ENCODE measurements around the gene GPR180. TPM values are rescaled to one million over a fixed set of nuclear protein-coding genes. Genes with fewer than 3 reads are reported as not detected.

GPR180 gene
- total and polyA plus RNA-seq, 8 donors: 1.0 to 3.2 (median 2.3) TPM

- peaks cover 0 to 13% (median 0%) of the 10 kb centered on the region in 3 donors for H3K36me3 ChIP-seq
- no peaks in the 10 kb centered on the region for H3K27me3 ChIP-seq
- H3K9me3 ChIP-seq: no peaks in the 10 kb centered on the region
- no peak for FAIRE-seq
- peak in 1 of 6 donors; percentile 22 for DNase-seq
- H3K27ac ChIP-seq: peak overlapping the region; percentile 39 to 86 (median 68)
- WGBS, 2 donors: 4 to 5% methylated on average over 16 of the region's 16 CpGs
- ATAC-seq: peak; percentile 57 to 81 (median 68)
- H3K4me1 ChIP-seq: peaks cover 14 to 30% (median 25%) of the 10 kb centered on the region in 3 donors
- TF ChIP-seq CTCF (IDR thresholded peaks at IDR 0.05): no peak
- intact Hi-C loops (cut with DNase I): no loop called here
- H3K4me3 ChIP-seq: peak overlapping the region; percentile 61 to 89 (median 86)
Measured at GRCh38 chr13:94595001-94595949, 6.4 kb upstream of the GPR180 start.

- 0 to 1% methylated on average over 41 of the region's 41 CpGs for WGBS, 2 donors
- H3K27ac ChIP-seq: peak within 1 kb of the TSS; percentile 39 to 86 (median 68)
- peak within 1 kb of the TSS; percentile 61 to 89 (median 86) for H3K4me3 ChIP-seq
- intact Hi-C loops (cut with DNase I): no loop called here
- no peak for TF ChIP-seq CTCF (IDR thresholded peaks at IDR 0.05)
- no peak for FAIRE-seq
- DNase-seq: peak; percentile 88 to 94 (median 90)
- peaks cover 0 to 13% (median 0%) of the 10 kb centered on the region in 3 donors for H3K36me3 ChIP-seq
- H3K27me3 ChIP-seq: no peaks in the 10 kb centered on the region
- H3K4me1 ChIP-seq: peaks cover 14 to 25% (median 22%) of the 10 kb centered on the region in 3 donors
- no peaks in the 10 kb centered on the region for H3K9me3 ChIP-seq
- ATAC-seq: peak; percentile 98 to 99 (median 99)
Measured at GRCh38 chr13:94595950-94596574, 5.6 kb upstream of the GPR180 start, which contains the start of gene TGDS. Gene TGDS, minus strand, starts transcription at chr13:94596152. Its CDS starts 16 bp downstream, at chr13:94596136.

- peak overlapping the region in 1 of 4 donors; percentile 86 for H3K27ac ChIP-seq
- peak overlapping the region; percentile 61 to 89 (median 86) for H3K4me3 ChIP-seq
- WGBS, 2 donors: 56 to 62% methylated on average over 20 of the region's 20 CpGs
- H3K27me3 ChIP-seq: no peaks in the 10 kb centered on the region
- peaks cover 14 to 25% (median 22%) of the 10 kb centered on the region in 3 donors for H3K4me1 ChIP-seq
- no peaks in the 10 kb centered on the region for H3K9me3 ChIP-seq
- ATAC-seq: peak in 1 of 4 donors; percentile 0
- intact Hi-C loops (cut with DNase I): no loop called here
- peak in 1 of 6 donors; percentile 30 for DNase-seq
- no peak for FAIRE-seq
- H3K36me3 ChIP-seq: peaks cover 0 to 13% (median 0%) of the 10 kb centered on the region in 3 donors
- TF ChIP-seq CTCF (IDR thresholded peaks at IDR 0.05): no peak
Measured at GRCh38 chr13:94596575-94596971, 5.1 kb upstream of the GPR180 start.

- Histone ChIP-seq H3K36me3 (no peaks in the 10 kb centered on the region), H3K9me3 (no peaks in the 10 kb centered on the region), H3K27me3 (no peaks in the 10 kb centered on the region), H3K27ac (no peak overlapping the region), H3K4me3 (no peak overlapping the region), H3K4me1 (peaks cover 14 to 25% (median 22%) of the 10 kb centered on the region in 3 donors)
- intact Hi-C loops (cut with DNase I): no loop called here
- TF ChIP-seq CTCF (IDR thresholded peaks at IDR 0.05): no peak
- no peak for FAIRE-seq
- 98 to 100% methylated on average over 3 of the region's 3 CpGs for WGBS, 2 donors
- ATAC-seq: no peak
- DNase-seq: no peak
Measured at GRCh38 chr13:94598281-94598680, 3.4 kb upstream of the GPR180 start.
